Cardiac muscle cell (in vitro differentiated cells and primary cell): Measurements from ENCODE around the gene PLOD1. TPM values are rescaled to one million over a fixed set of nuclear protein-coding genes. Genes with fewer than 3 reads are reported as not detected.
A peak's percentile ranks its signal among the peaks of the same experiment; 100 is the strongest.

Source experiments
- DNase-seq, 2 donors: peaks; one replicate each; pipeline versions ENCODE4 v3.0.0 to v3.0.0-alpha.2; 2010 to 2017; ENCODE audit warnings: low read depth in 1 of 2, low spot score in 1 of 2
- H3K27ac ChIP-seq: fragments of 200-600 bp; sonication (generic); 2 replicates; pipeline ENCODE4 v1.5.1; 2016
- H3K27me3 ChIP-seq: fragments of 200-600 bp; sonication (generic); 2 replicates; pipeline ENCODE4 v1.6.0; 2016; ENCODE audit warnings: control low read depth
- H3K36me3 ChIP-seq: fragments of 200-600 bp; sonication (generic); 2 replicates; pipeline ENCODE4 v1.5.1; 2016; ENCODE audit warnings: control low read depth
- H3K4me1 ChIP-seq: fragments of 200-600 bp; sonication (generic); 2 replicates; pipeline ENCODE4 v1.8.1; 2017; ENCODE audit warnings: low read depth, mild to moderate bottlenecking, mixed run types
- H3K4me3 ChIP-seq: fragments of 200-600 bp; sonication (generic); 2 replicates; pipeline ENCODE4 v1.5.1; 2016; ENCODE audit warnings: mild to moderate bottlenecking
- H3K9me3 ChIP-seq: fragments of 200-600 bp; sonication (generic); 2 replicates; pipeline ENCODE4 v1.5.1; 2017; ENCODE audit warnings: low read depth, mild to moderate bottlenecking, control low read depth
- CTCF ChIP-seq: IDR thresholded peaks from 2 replicates; pipeline ENCODE4 v1.5.1; 2012; ENCODE audit warnings: low read depth, mild to moderate bottlenecking, low read length
- polyA plus RNA-seq: library from polyadenylated mRNA; unstranded; fragments of >200 nt; fragmentation: Nextera tagmentation; extraction: Ambion mirVana; gene quantifications from 2 replicates; pipeline ENCODE4 v1.2.1, GENCODE V29; 2016
- total RNA-seq: library from RNA; depleted of rRNA; stranded (reverse); fragments of >200 nt; gene quantifications from 2 replicates; pipeline ENCODE4 v1.2.3, GENCODE V29; 2016

PLOD1 gene
- total and polyA plus RNA-seq, 2 experiments from 2014 or later = 149 to 185 TPM

- Histone ChIP-seq H3K27ac (no peak overlapping the region), H3K4me1 (peaks cover 10% of the 10 kb centered on the region), H3K27me3 (no peaks in the 10 kb centered on the region), H3K9me3 (no peaks in the 10 kb centered on the region), H3K36me3 (peaks cover 21% of the 10 kb centered on the region), H3K4me3 (no peak overlapping the region)
- DNase-seq = no peak
- TF ChIP-seq CTCF = no peak
These were observed 81.0 kb downstream of the PLOD1 start for GRCh38 chr1:12015499-12015898.

- no peaks in the 10 kb centered on the region for H3K27me3 ChIP-seq
- no peak for TF ChIP-seq CTCF
- H3K4me3 ChIP-seq = no peak overlapping the region
- no peak overlapping the region for H3K27ac ChIP-seq
- no peaks in the 10 kb centered on the region for H3K9me3 ChIP-seq
- peaks cover 10% of the 10 kb centered on the region for H3K4me1 ChIP-seq
- DNase-seq = no peak
- peaks cover 14% of the 10 kb centered on the region for H3K36me3 ChIP-seq
These were observed 81.7 kb downstream of the PLOD1 start for GRCh38 chr1:12016182-12016581.

- H3K4me3 ChIP-seq = peak overlapping the region; percentile 49
- H3K27me3 ChIP-seq = no peaks in the 10 kb centered on the region
- no peaks in the 10 kb centered on the region for H3K36me3 ChIP-seq
- TF ChIP-seq CTCF = no peak
- H3K9me3 ChIP-seq = no peaks in the 10 kb centered on the region
- DNase-seq = peak in 1 of 2 donors; percentile 56
- peak overlapping the region; percentile 52 for H3K27ac ChIP-seq
- H3K4me1 ChIP-seq = peaks cover under 1% of the 10 kb centered on the region
These were observed 85.5 kb downstream of the PLOD1 start for GRCh38 chr1:12019858-12020509.

GRCh38 chr1:12021616-12022015 is 87.1 kb downstream of the PLOD1 start:
- TF ChIP-seq CTCF = no peak

GRCh38 chr1:12022036-12022435 is 87.5 kb downstream of the PLOD1 start:
- H3K36me3 ChIP-seq = no peaks in the 10 kb centered on the region
- no peak overlapping the region for H3K4me3 ChIP-seq
- no peak for DNase-seq
- TF ChIP-seq CTCF = no peak
- no peaks in the 10 kb centered on the region for H3K4me1 ChIP-seq
- H3K27ac ChIP-seq = no peak overlapping the region
- H3K9me3 ChIP-seq = no peaks in the 10 kb centered on the region
- H3K27me3 ChIP-seq = no peaks in the 10 kb centered on the region

More at GRCh38 chr1:12021616-12022015, 87.1 kb downstream of the PLOD1 start:
- DNase-seq = no peak
- H3K36me3 ChIP-seq = no peaks in the 10 kb centered on the region
- no peaks in the 10 kb centered on the region for H3K4me1 ChIP-seq
- no peak overlapping the region for H3K27ac ChIP-seq
- H3K27me3 ChIP-seq = no peaks in the 10 kb centered on the region
- H3K9me3 ChIP-seq = no peaks in the 10 kb centered on the region
- no peak overlapping the region for H3K4me3 ChIP-seq

Other genes with a start within 250 kb of the PLOD1 start
- 0.25 and 0.36 TPM in 2 replicates for gene DRAXIN, start 243.0 kb upstream of the PLOD1 start, total RNA-seq
- 0.27 TPM in 1 of 2 replicates, not detected in the other for gene DRAXIN, start 243.0 kb upstream of the PLOD1 start, polyA plus RNA-seq
- gene AGTRAP, start 198.6 kb upstream of the PLOD1 start, total RNA-seq = 56.7 and 58.6 TPM in 2 replicates
- 81.4 and 94.0 TPM in 2 replicates for gene AGTRAP, start 198.6 kb upstream of the PLOD1 start, polyA plus RNA-seq
- 0.14 and 1.4 TPM in 2 replicates for gene C1orf167, start 172.5 kb upstream of the PLOD1 start, total RNA-seq
- gene C1orf167, start 172.5 kb upstream of the PLOD1 start, polyA plus RNA-seq = 0.44 and 1.00 TPM in 2 replicates
- 54.7 and 64.0 TPM in 2 replicates for gene MTHFR, start 128.8 kb upstream of the PLOD1 start, total RNA-seq
- gene MTHFR, start 128.8 kb upstream of the PLOD1 start, polyA plus RNA-seq = 29.0 and 37.5 TPM in 2 replicates
- 22.5 and 27.8 TPM in 2 replicates for gene CLCN6, start 128.5 kb upstream of the PLOD1 start, total RNA-seq
- 15.8 and 31.8 TPM in 2 replicates for gene CLCN6, start 128.5 kb upstream of the PLOD1 start, polyA plus RNA-seq
- 57.5 and 331 TPM in 2 replicates for gene NPPA, start 86.9 kb upstream of the PLOD1 start, total RNA-seq
- 90.0 and 601 TPM in 2 replicates for gene NPPA, start 86.9 kb upstream of the PLOD1 start, polyA plus RNA-seq
- 18.9 and 192 TPM in 2 replicates for gene NPPB, start 75.8 kb upstream of the PLOD1 start, total RNA-seq
- gene NPPB, start 75.8 kb upstream of the PLOD1 start, polyA plus RNA-seq = 30.8 and 188 TPM in 2 replicates
- gene KIAA2013, start 8.3 kb upstream of the PLOD1 start, total RNA-seq = 98.0 and 112 TPM in 2 replicates
- 100 and 115 TPM in 2 replicates for gene KIAA2013, start 8.3 kb upstream of the PLOD1 start, polyA plus RNA-seq
- gene MFN2, start 45.7 kb downstream of the PLOD1 start, total RNA-seq = 86.7 and 89.7 TPM in 2 replicates
- 82.6 and 83.8 TPM in 2 replicates for gene MFN2, start 45.7 kb downstream of the PLOD1 start, polyA plus RNA-seq
- gene MIIP, start 84.8 kb downstream of the PLOD1 start, total RNA-seq = 29.6 and 30.1 TPM in 2 replicates
- gene MIIP, start 84.8 kb downstream of the PLOD1 start, polyA plus RNA-seq = 30.8 and 39.9 TPM in 2 replicates
- gene TNFRSF8, start 128.6 kb downstream of the PLOD1 start, total RNA-seq = 0.06 TPM in 1 of 2 replicates, not detected in the other
- 0.11 TPM in 1 of 2 replicates, not detected in the other for gene TNFRSF8, start 128.6 kb downstream of the PLOD1 start, polyA plus RNA-seq
- 0.27 TPM in 1 of 2 replicates, not detected in the other for gene TNFRSF1B, start 232.3 kb downstream of the PLOD1 start, total RNA-seq
- gene TNFRSF1B, start 232.3 kb downstream of the PLOD1 start, polyA plus RNA-seq = 0.12 TPM in 1 of 2 replicates, not detected in the other